ENCODE measurements around the gene NUDT22.

DNA sequence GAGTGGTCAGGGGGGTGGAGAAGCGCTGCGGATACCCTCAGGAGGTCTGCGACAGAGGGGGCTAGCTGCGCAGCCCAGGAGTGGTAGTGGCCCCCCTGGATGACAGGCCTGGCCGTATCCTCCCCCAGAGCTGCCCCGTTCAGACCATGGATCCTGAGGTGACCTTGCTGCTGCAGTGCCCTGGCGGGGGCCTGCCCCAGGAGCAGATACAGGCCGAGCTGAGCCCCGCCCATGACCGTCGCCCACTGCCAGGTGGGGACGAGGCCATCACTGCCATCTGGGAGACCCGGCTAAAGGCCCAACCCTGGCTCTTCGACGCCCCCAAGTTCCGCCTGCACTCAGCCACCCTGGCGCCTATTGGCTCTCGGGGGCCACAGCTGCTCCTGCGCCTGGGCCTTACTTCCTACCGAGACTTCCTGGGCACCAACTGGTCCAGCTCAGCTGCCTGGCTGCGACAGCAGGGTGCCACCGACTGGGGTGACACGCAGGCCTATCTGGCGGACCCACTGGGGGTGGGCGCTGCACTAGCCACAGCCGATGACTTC is 505 bp downstream of the NUDT22 start:
- TF ChIP-seq CTCF (conservative IDR thresholded peaks at IDR 0.05; ENCODE audit: low read length), result no peak
- no peak for TF ChIP-seq EZH2phosphoT487 (IDR thresholded peaks at IDR 0.05; ENCODE audit: borderline replicate concordance)

Data from Loucy (cell line).